K562 (cell line): ENCODE results near the gene ZNF865.

ENCODE experiments used
- ETV6 ChIP-seq, 3 experiments: fragments of 150-350 bp in 1 of 3; sonication (generic) in 1 of 3; formaldehyde crosslinking in 1 of 3; IDR thresholded peaks; 2 replicates each; pipeline versions ENCODE4 v1.6.1 to v1.8.0; 2014 to 2022; ENCODE audit warnings: borderline replicate concordance in 2 of 3, low read depth in 2 of 3, antibody characterized with exemption in 1 of 3, low read length in 1 of 3, mild to moderate bottlenecking in 1 of 3, missing genetic modification reagents in 1 of 3
- GATAD2B ChIP-seq: fragments of 450-650 bp; IDR thresholded peaks from 2 replicates; pipeline ENCODE4 v1.6.1; 2017; ENCODE audit warnings: mild to moderate bottlenecking, borderline replicate concordance
- HNRNPK ChIP-seq: fragments of 200-400 bp; formaldehyde crosslinking; IDR thresholded peaks from one replicate; pipeline ENCODE4 v1.6.1; 2018; ENCODE audit warnings: mild to moderate bottlenecking, low read depth, low read length; ENCODE audit not compliant: poor library complexity, severe bottlenecking
- MTA3 ChIP-seq: fragments of 450-650 bp; formaldehyde crosslinking; IDR thresholded peaks from 2 replicates; pipeline ENCODE4 v1.6.1; 2017; ENCODE audit warnings: mild to moderate bottlenecking, borderline replicate concordance
- TAF1 ChIP-seq: IDR thresholded peaks from 2 replicates; pipeline ENCODE4 v1.6.1; 2011; ENCODE audit warnings: mild to moderate bottlenecking, low read length, moderate library complexity; ENCODE audit not compliant: insufficient read depth, control insufficient read depth, severe bottlenecking; ENCODE audit errors: extremely low read depth
- TARDBP ChIP-seq: fragments of 450-650 bp; IDR thresholded peaks from 2 replicates; pipeline ENCODE4 v1.6.1; 2016
- TF ChIP-seq, protein P1 (sequence below): fragments of 450-650 bp; IDR thresholded peaks from 2 replicates; pipeline ENCODE4 v1.6.1; 2016; ENCODE audit warnings: missing biosample characterization, missing genetic modification characterization
- TF ChIP-seq, protein P2 (sequence below), 2 experiments: IDR thresholded peaks; 2 replicates each; pipeline ENCODE4 v1.6.1; 2012; ENCODE audit warnings: improper control_type of control experiment in 2 of 2, low read depth in 2 of 2, low read length in 2 of 2, borderline replicate concordance in 1 of 2
- TF ChIP-seq, protein P3 (sequence below): sonication (generic); formaldehyde crosslinking; IDR thresholded peaks from 2 replicates; pipeline ENCODE4 v1.8.1; 2023; ENCODE audit warnings: mild to moderate bottlenecking, missing genetic modification reagents

DNA sequence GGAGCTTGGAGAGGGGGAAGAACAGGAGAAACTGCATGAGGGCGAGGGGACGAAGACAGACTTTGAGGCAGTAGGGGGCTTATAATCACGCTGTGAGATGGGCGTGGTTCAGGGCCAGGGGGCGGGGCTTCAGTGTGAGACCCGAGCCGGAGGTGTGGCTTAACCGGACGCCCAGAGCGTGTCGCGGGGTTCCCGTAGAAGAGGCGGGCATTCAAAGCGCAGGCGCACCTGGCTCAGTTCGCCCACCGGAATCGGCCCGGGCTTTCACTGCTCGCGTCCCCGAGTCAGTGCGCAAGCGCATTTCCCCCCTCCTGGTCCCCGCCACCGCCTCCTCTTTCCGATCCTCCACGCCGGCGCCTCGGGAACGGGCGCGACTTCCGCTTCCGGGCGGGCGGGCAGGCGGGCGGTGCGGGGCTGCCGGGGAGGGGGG is 225 bp upstream of the ZNF865 start:
- TF ChIP-seq HNRNPK (no peak), TARDBP (no peak), MTA3 (no peak), ETV6 (IDR thresholded peaks at IDR 0.05; ENCODE audit: borderline replicate concordance in 1 of 2, low read depth in 2 of 2, low read length in 1 of 2) (0 out of 4 replicates have a peak, but pooled peaks of 1 of the 2 experiments have one; percentile 24), ETV6 (CRISPR knock-in tag; IDR thresholded peaks at IDR 0.05; ENCODE audit: borderline replicate concordance) (no peak), TAF1 (no peak), GATAD2B (no peak)
- TF ChIP-seq, protein P1, sequence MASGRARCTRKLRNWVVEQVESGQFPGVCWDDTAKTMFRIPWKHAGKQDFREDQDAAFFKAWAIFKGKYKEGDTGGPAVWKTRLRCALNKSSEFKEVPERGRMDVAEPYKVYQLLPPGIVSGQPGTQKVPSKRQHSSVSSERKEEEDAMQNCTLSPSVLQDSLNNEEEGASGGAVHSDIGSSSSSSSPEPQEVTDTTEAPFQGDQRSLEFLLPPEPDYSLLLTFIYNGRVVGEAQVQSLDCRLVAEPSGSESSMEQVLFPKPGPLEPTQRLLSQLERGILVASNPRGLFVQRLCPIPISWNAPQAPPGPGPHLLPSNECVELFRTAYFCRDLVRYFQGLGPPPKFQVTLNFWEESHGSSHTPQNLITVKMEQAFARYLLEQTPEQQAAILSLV (tag): no peak
- TF ChIP-seq, protein P2, sequence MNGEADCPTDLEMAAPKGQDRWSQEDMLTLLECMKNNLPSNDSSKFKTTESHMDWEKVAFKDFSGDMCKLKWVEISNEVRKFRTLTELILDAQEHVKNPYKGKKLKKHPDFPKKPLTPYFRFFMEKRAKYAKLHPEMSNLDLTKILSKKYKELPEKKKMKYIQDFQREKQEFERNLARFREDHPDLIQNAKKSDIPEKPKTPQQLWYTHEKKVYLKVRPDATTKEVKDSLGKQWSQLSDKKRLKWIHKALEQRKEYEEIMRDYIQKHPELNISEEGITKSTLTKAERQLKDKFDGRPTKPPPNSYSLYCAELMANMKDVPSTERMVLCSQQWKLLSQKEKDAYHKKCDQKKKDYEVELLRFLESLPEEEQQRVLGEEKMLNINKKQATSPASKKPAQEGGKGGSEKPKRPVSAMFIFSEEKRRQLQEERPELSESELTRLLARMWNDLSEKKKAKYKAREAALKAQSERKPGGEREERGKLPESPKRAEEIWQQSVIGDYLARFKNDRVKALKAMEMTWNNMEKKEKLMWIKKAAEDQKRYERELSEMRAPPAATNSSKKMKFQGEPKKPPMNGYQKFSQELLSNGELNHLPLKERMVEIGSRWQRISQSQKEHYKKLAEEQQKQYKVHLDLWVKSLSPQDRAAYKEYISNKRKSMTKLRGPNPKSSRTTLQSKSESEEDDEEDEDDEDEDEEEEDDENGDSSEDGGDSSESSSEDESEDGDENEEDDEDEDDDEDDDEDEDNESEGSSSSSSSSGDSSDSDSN (IDR thresholded peaks at IDR 0.05; ENCODE audit: borderline replicate concordance in 1 of 2, low read depth in 2 of 2, low read length in 2 of 2): no peak
- TF ChIP-seq, protein P3, sequence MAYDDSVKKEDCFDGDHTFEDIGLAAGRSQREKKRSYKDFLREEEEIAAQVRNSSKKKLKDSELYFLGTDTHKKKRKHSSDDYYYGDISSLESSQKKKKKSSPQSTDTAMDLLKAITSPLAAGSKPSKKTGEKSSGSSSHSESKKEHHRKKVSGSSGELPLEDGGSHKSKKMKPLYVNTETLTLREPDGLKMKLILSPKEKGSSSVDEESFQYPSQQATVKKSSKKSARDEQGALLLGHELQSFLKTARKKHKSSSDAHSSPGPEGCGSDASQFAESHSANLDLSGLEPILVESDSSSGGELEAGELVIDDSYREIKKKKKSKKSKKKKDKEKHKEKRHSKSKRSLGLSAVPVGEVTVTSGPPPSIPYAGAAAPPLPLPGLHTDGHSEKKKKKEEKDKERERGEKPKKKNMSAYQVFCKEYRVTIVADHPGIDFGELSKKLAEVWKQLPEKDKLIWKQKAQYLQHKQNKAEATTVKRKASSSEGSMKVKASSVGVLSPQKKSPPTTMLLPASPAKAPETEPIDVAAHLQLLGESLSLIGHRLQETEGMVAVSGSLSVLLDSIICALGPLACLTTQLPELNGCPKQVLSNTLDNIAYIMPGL (CRISPR knock-in tag): no peak
